Stimulated activated CD8-positive, alpha-beta memory T cell treated with anti-CD3 and anti-CD28 coated beads, Interleukin-7, amount 100 ng/mL, for 48 hours (primary cell): ENCODE data around the gene TFDP1.

Experiments
- DNase-seq, 2 donors: peaks; one replicate each; pipeline ENCODE4 v3.0.0-alpha.2; 2020; ENCODE audit warnings: low read depth in 1 of 2; ENCODE audit errors: extremely low read depth in 1 of 2

The TFDP1 gene

GRCh38 chr13:113657851-113658741, 73.5 kb downstream of the TFDP1 start, which contains the start of gene ATP4B:
Gene ATP4B (minus strand): TSS chr13:113658198. CDS start chr13:113658144, 54 bp downstream.
- DNase-seq: no peak

- DNase-seq: no peak
These were observed 74.3 kb downstream of the TFDP1 start for GRCh38 chr13:113658836-113659235.

GRCh38 chr13:113659337-113659736, 74.8 kb downstream of the TFDP1 start:
- DNase-seq: no peak

- DNase-seq: no peak
These were observed 75.5 kb downstream of the TFDP1 start for GRCh38 chr13:113660066-113660465.

GRCh38 chr13:113661509-113661908, 77.0 kb downstream of the TFDP1 start:
- DNase-seq: no peak

- no peak for DNase-seq
These were observed 79.4 kb downstream of the TFDP1 start for GRCh38 chr13:113663934-113664333.

GRCh38 chr13:113664751-113665596, 80.4 kb downstream of the TFDP1 start:
- no peak for DNase-seq

GRCh38 chr13:113665597-113666328, 81.2 kb downstream of the TFDP1 start:
- no peak for DNase-seq

GRCh38 chr13:113666329-113666670, 81.7 kb downstream of the TFDP1 start:
- DNase-seq: no peak

GRCh38 chr13:113666951-113667701, 82.6 kb downstream of the TFDP1 start, which contains the start of gene GRK1:
Gene GRK1 (plus strand): TSS chr13:113667219. CDS start chr13:113667387, 168 bp downstream.
- DNase-seq: no peak

- DNase-seq: no peak
These were observed 83.4 kb downstream of the TFDP1 start for GRCh38 chr13:113667771-113668490.

GRCh38 chr13:113668491-113668971, 84.0 kb downstream of the TFDP1 start:
- DNase-seq: no peak

GRCh38 chr13:113669231-113669754, 84.7 kb downstream of the TFDP1 start:
- DNase-seq: no peak

- DNase-seq: no peak
These were observed 85.3 kb downstream of the TFDP1 start for GRCh38 chr13:113669755-113670341.

- no peak for DNase-seq
These were observed 86.0 kb downstream of the TFDP1 start for GRCh38 chr13:113670541-113670940.

- no peak for DNase-seq
These were observed 86.8 kb downstream of the TFDP1 start for GRCh38 chr13:113671066-113672001.

GRCh38 chr13:113672002-113672651, 87.6 kb downstream of the TFDP1 start:
- no peak for DNase-seq
